Right lobe of liver (tissue), 6 donors: ENCODE results near the gene PPP5C. TPM values are rescaled to one million over a fixed set of nuclear protein-coding genes. Genes with fewer than 3 reads are reported as not detected.
"Not testable (repeated sequence)": the region's sequence is repeated elsewhere in the genome, so short reads cannot be mapped to it uniquely, and the experiment has no call there.

Source experiments
- ATAC-seq, 4 donors: fragments of 200-7000 bp; cut with Tn5 transposase; one replicate each; pipeline ENCODE4 v1.9.1; 2020; ENCODE audit warnings: mild to moderate bottlenecking in 4 of 4, moderate library complexity in 4 of 4
- DNase-seq, 3 donors: peaks; one replicate each; pipeline ENCODE4 v3.0.0-alpha.2; 2020
- H3K27ac ChIP-seq, 3 donors: fragments of 200-600 bp; one replicate each; pipeline ENCODE4 v1.8.0; 2022
- H3K27me3 ChIP-seq, 2 donors: fragments of 200-600 bp; one replicate each; pipeline ENCODE4 v1.8.0; 2022
- H3K36me3 ChIP-seq, 4 donors: fragments of 200-600 bp; sonication (generic) in 1 of 4; one replicate each; pipeline versions ENCODE4 v1.5.1 to v1.8.0; 2017 to 2022; ENCODE audit warnings: control low read depth in 1 of 4
- H3K4me1 ChIP-seq, 4 donors: fragments of 200-600 bp; sonication (generic) in 1 of 4; one replicate each; pipeline versions ENCODE4 v1.5.1 to v1.8.0; 2017 to 2022; ENCODE audit warnings: control low read depth in 1 of 4
- H3K4me3 ChIP-seq, 3 donors: fragments of 200-600 bp; one replicate each; pipeline ENCODE4 v1.8.0; 2022
- H3K9me3 ChIP-seq, 4 donors: fragments of 200-600 bp; sonication (generic) in 1 of 4; one replicate each; pipeline versions ENCODE4 v1.5.1 to v1.8.0; 2017 to 2022; ENCODE audit warnings: control low read depth in 1 of 4
- POLR2A ChIP-seq: fragments of 450-650 bp; IDR thresholded peaks from one replicate; pipeline ENCODE4 v1.6.1; 2017; ENCODE audit warnings: antibody characterized with exemption, mild to moderate bottlenecking
- WGBS: methylation state at CpG from one replicate; pipeline ENCODE4 v1.1.6; 2018; ENCODE audit warnings: low coverage, low lambda C conversion rate; ENCODE audit not compliant: insufficient coverage; ENCODE audit errors: missing lambda C conversion rate; 5-methylcytosine and 5-hydroxymethylcytosine counted together
- intact Hi-C, 2 donors: fragments of 100-400 bp; cut with DNase I; formaldehyde crosslinking; loops; one replicate each; pipeline versions ENCODE4 v1.11.2 to v1.14.1; 2022
- total RNA-seq, 6 experiments: library from RNA; depleted of rRNA in 2 of 6; stranded (reverse); fragments of >200 nt in 2 of 6; fragmentation: NEBNext Ultra II Directional in 3 of 6; extraction: Animal tissue kit (Norgen Biotek cat#: 25700) in 3 of 6; gene quantifications; one replicate each; pipeline versions ENCODE4 v1.1.0 to v1.2.4, GENCODE V29; 2016 to 2023
- TF ChIP-seq, protein P1 (sequence below), 4 donors: fragments of 200-600 bp in 3 of 4; fragments of 450-650 bp in 1 of 4; IDR thresholded peaks; one replicate each; pipeline versions ENCODE4 v1.5.1 to v1.8.0; 2016 to 2022; ENCODE audit warnings: antibody characterized with exemption in 4 of 4, mild to moderate bottlenecking in 2 of 4
- donor health status: DM: no; HTN: yes; CAD: no.
- donor health status: DM: no; HTN: no; CAD: no.
- donor health status: DM: no; HTN: no; CAD: no.
- donor health status: DM: no; HTN: yes; CAD: no.
- donor health status: DM: no; HTN: yes; CAD: no.

Gene PPP5C
- total RNA-seq, 6 experiments from 2014 or later = 23.9 to 47.8 (median 36.0) TPM

DNA sequence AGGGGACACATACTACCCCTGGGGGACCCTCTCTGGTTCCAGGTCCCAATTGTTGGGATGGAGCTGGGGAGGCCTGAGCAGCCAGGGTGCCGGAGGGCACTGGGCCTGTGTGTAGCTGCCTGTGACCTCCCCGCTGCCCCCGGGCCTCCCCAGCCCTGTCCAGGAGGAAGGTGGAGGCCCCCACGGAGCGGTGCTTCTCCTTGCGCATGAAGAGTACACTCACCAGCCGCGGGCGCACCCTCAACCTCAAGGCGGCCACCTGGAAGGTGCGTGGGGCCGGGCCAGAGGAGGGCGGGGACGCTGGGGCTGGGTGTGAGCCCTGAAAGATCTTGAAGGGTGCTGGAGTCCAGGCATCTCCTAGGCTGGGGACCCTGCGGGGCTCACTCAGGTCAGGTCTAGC is 38.4 kb upstream of the PPP5C start:
- H3K4me3 ChIP-seq = no peak overlapping the region
- H3K9me3 ChIP-seq = no peaks in the 10 kb centered on the region
- ATAC-seq (no peak), DNase-seq (no peak)
- WGBS = 90% methylated on average over 2 of the region's 15 CpGs
- no peak for TF ChIP-seq POLR2A
- TF ChIP-seq, protein P1, sequence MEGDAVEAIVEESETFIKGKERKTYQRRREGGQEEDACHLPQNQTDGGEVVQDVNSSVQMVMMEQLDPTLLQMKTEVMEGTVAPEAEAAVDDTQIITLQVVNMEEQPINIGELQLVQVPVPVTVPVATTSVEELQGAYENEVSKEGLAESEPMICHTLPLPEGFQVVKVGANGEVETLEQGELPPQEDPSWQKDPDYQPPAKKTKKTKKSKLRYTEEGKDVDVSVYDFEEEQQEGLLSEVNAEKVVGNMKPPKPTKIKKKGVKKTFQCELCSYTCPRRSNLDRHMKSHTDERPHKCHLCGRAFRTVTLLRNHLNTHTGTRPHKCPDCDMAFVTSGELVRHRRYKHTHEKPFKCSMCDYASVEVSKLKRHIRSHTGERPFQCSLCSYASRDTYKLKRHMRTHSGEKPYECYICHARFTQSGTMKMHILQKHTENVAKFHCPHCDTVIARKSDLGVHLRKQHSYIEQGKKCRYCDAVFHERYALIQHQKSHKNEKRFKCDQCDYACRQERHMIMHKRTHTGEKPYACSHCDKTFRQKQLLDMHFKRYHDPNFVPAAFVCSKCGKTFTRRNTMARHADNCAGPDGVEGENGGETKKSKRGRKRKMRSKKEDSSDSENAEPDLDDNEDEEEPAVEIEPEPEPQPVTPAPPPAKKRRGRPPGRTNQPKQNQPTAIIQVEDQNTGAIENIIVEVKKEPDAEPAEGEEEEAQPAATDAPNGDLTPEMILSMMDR (IDR thresholded peaks at IDR 0.05) = no peak
- no peaks in the 10 kb centered on the region for H3K27me3 ChIP-seq
- H3K27ac ChIP-seq = no peak overlapping the region
- H3K36me3 ChIP-seq = no peaks in the 10 kb centered on the region
- H3K4me1 ChIP-seq = no peaks in the 10 kb centered on the region
- intact Hi-C loops = no loop called here

DNA sequence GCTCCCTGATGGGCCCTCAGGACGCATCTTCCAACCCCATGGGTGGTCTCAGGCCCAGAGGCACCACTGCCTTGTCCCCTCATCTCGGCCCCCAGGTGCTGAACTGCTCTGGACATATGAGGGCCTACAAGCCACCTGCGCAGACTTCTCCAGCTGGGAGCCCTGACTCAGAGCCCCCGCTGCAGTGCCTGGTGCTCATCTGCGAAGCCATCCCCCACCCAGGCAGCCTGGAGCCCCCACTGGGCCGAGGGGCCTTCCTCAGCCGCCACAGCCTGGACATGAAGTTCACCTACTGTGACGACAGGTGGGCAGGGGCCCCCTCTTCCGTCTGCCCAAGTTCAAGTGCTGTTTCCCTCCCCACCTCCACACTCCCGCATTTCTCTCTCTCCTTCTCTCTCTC is 37.8 kb upstream of the PPP5C start:
- DNase-seq (no peak), ATAC-seq (no peak)
- no peak for TF ChIP-seq POLR2A
- TF ChIP-seq, protein P1 (IDR thresholded peaks at IDR 0.05) = no peak
- intact Hi-C loops = no loop called here
- WGBS = 72% methylated on average over 3 of the region's 10 CpGs
- Histone ChIP-seq H3K4me1 (no peaks in the 10 kb centered on the region), H3K9me3 (no peaks in the 10 kb centered on the region), H3K36me3 (no peaks in the 10 kb centered on the region), H3K27ac (no peak overlapping the region), H3K4me3 (no peak overlapping the region), H3K27me3 (no peaks in the 10 kb centered on the region)

DNA sequence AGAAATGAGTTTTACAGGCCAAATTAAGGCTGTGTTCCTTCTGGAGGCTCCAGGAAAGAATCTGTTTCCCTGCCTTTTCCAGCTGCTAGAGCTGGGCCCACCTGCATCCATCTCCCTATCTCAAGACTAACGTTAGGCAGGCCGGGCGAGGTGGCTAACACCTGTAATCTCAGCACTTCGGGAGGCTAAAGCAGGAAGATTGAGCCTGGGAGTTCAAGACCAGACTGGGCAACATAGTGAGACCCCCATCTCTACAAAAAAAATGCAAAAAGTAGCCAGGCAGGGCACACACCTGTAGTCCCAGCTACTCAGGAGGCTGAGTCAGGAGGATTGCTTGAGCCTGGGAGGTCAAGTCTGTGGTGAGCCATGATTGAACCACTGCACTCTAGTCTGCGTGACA is 35.4 kb upstream of the PPP5C start:
- no peaks in the 10 kb centered on the region for H3K4me1 ChIP-seq
- no peaks in the 10 kb centered on the region for H3K36me3 ChIP-seq
- WGBS = 96% methylated on average over 5 of the region's 5 CpGs
- no peak overlapping the region for H3K4me3 ChIP-seq
- H3K27me3 ChIP-seq = no peaks in the 10 kb centered on the region
- intact Hi-C loops = no loop called here
- ATAC-seq = no peak
- H3K27ac ChIP-seq = no peak overlapping the region
- no peak for TF ChIP-seq POLR2A
- H3K9me3 ChIP-seq = no peaks in the 10 kb centered on the region
- DNase-seq = no peak

DNA sequence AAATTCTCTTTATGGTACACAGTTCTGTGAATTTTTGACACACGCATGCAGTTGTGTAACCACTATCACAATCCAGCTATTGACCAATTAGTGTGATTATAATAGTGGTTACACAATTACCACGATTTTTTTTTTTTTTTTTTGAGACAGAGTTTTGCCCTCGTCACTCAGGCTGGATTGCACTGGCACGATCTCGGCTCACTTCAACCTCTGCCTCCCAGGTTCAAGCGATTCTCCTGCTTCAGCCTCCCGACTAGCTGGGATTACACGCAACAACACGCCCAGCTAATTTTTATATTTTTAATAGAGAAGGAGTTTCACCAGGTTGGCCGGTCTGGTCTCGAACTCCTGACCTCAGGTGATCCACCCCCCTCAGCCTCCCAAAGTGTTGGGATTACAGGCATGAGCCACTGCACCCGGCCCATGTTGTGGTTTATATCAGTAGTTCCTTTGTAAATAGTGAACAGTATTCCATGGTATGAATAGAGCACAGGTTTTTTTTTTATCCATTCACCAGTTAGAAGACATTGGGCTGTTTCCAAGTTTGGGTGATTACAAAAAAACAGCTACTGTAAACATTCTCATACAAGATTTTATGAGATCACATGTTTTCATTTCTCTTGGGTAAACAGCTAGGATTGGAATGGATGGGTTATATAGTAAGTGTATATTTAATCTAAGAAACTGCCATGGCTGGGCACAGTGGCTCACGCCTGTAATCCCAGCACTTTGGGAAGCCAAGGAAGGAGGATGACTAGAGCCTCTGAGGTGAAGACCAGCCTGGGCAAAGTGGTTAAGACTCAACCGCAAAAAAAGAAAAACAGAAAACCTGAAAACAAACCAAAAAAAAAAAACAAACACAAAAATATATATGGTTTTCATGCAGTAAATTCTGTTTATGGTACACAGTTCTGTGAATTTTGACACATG is 33.1 kb upstream of the PPP5C start:
- DNase-seq, H3K9me3 ChIP-seq, H3K4me1 ChIP-seq, H3K27ac ChIP-seq, intact Hi-C loops, H3K36me3 ChIP-seq, H3K27me3 ChIP-seq, H3K4me3 ChIP-seq: not testable (repeated sequence)
- 50% methylated on average over 14 of the region's 14 CpGs for WGBS
- peak in 3 of 4 donors; percentile 20 to 41 (median 25) for ATAC-seq

DNA sequence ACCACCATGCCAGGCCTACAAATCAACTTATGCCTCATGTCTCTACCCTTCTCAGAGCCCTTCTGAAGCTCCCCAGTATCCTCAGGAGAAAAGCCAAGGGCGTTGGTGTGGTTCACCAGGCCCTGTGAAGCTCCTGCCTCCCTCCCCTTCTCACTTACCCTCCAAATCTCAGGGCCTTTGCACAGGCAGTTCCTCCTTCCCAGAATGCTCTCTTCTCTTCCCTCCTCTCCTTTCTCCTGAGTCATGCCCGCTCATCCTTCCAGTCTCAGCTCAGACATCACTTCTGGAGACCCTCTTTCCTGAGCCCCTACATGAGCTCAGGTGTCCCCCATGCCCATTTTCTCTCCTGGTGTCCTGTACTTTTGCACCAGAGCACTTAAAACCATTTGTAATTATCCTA is 29.5 kb upstream of the PPP5C start:
- no peaks in the 10 kb centered on the region for H3K9me3 ChIP-seq
- no peaks in the 10 kb centered on the region for H3K4me1 ChIP-seq
- WGBS = 54% methylated on average over 2 of the region's 2 CpGs
- no peaks in the 10 kb centered on the region for H3K36me3 ChIP-seq
- no peaks in the 10 kb centered on the region for H3K27me3 ChIP-seq
- TF ChIP-seq, protein P1 (IDR thresholded peaks at IDR 0.05) = no peak
- TF ChIP-seq POLR2A = no peak
- intact Hi-C loops = no loop called here
- no peak overlapping the region for H3K4me3 ChIP-seq
- DNase-seq (no peak), ATAC-seq (no peak)
- H3K27ac ChIP-seq = no peak overlapping the region
